Activated B cell treated with CpG ODN at 0.5 μM for 24 hours (primary cell): Measurements from ENCODE around the gene RPS6KA4. TPM values are rescaled to one million over a fixed set of nuclear protein-coding genes. Genes with fewer than 3 reads are reported as not detected.

Experiments used
- ATAC-seq: fragments of 200-7000 bp; cut with Tn5 transposase; one replicate; pipeline ENCODE4 v1.10.0; 2021; ENCODE audit warnings: low read depth, mild to moderate bottlenecking, moderate library complexity
- CTCF ChIA-PET: fragments of 350-600 bp; sonication (Branson Sonifier 250); formaldehyde crosslinking; loops from one replicate; lab custom pipeline; 2021; ENCODE audit warnings: antibody characterized with exemption; lab: Charles Lee
- POLR2A ChIA-PET: fragments of 350-600 bp; sonication (Branson Sonifier 250); formaldehyde crosslinking; loops from one replicate; lab custom pipeline; 2021; ENCODE audit warnings: antibody characterized with exemption; lab: Charles Lee
- DNase-seq: peaks from one replicate; pipeline ENCODE4 v3.0.0; 2022
- H3K27ac Mint-ChIP-seq: one replicate; pipeline ENCODE4 v1.8.0; 2020; ENCODE audit warnings: mixed read lengths
- H3K27me3 Mint-ChIP-seq: one replicate; pipeline ENCODE4 v1.8.0; 2021; ENCODE audit warnings: mixed read lengths
- H3K36me3 Mint-ChIP-seq: one replicate; pipeline ENCODE4 v1.8.0; 2021; ENCODE audit warnings: low read depth, mixed read lengths
- H3K4me1 Mint-ChIP-seq: one replicate; pipeline ENCODE4 v1.8.0; 2021; ENCODE audit warnings: mixed read lengths
- H3K4me3 Mint-ChIP-seq: one replicate; pipeline ENCODE4 v1.8.0; 2020; ENCODE audit warnings: mild to moderate bottlenecking, mixed read lengths
- H3K9me3 Mint-ChIP-seq: one replicate; pipeline ENCODE4 v1.8.0; 2020; ENCODE audit warnings: mixed read lengths
- intact Hi-C: fragments of 100-400 bp; cut with micrococcal nuclease; formaldehyde crosslinking; loops from one replicate; pipeline ENCODE4 v1.15.1; 2024
- total RNA-seq: library from RNA; stranded (reverse); gene quantifications from 2 replicates; pipeline ENCODE4 v1.2.3, GENCODE V29; 2022
- TF ChIP-seq, protein P1 (sequence below): fragments of 200-600 bp; IDR thresholded peaks from one replicate; pipeline ENCODE4 v1.8.0; 2022; ENCODE audit warnings: antibody characterized with exemption, mild to moderate bottlenecking

Gene RPS6KA4
- total RNA-seq, 1 donor from 2014 or later, result 22.6 TPM

- CTCF ChIA-PET, result no interaction called here
- ATAC-seq, result no peak
- Mint-ChIP-seq H3K4me1 (peaks cover 1% of the 10 kb centered on the region), H3K36me3 (no peaks in the 10 kb centered on the region), H3K27me3 (peaks cover 14% of the 10 kb centered on the region), H3K4me3 (no peak overlapping the region), H3K27ac (no peak overlapping the region), H3K9me3 (no peaks in the 10 kb centered on the region)
- DNase-seq, result no peak
- TF ChIP-seq, protein P1, sequence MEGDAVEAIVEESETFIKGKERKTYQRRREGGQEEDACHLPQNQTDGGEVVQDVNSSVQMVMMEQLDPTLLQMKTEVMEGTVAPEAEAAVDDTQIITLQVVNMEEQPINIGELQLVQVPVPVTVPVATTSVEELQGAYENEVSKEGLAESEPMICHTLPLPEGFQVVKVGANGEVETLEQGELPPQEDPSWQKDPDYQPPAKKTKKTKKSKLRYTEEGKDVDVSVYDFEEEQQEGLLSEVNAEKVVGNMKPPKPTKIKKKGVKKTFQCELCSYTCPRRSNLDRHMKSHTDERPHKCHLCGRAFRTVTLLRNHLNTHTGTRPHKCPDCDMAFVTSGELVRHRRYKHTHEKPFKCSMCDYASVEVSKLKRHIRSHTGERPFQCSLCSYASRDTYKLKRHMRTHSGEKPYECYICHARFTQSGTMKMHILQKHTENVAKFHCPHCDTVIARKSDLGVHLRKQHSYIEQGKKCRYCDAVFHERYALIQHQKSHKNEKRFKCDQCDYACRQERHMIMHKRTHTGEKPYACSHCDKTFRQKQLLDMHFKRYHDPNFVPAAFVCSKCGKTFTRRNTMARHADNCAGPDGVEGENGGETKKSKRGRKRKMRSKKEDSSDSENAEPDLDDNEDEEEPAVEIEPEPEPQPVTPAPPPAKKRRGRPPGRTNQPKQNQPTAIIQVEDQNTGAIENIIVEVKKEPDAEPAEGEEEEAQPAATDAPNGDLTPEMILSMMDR, result no peak
- POLR2A ChIA-PET, result no interaction called here
- intact Hi-C loops, result no loop called here
Measured at GRCh38 chr11:64400667-64401066, 41.7 kb downstream of the RPS6KA4 start.

GRCh38 chr11:64401775-64402174, 42.8 kb downstream of the RPS6KA4 start:
- Mint-ChIP-seq H3K27me3 (peaks cover 11% of the 10 kb centered on the region), H3K9me3 (no peaks in the 10 kb centered on the region), H3K27ac (no peak overlapping the region), H3K4me3 (no peak overlapping the region), H3K4me1 (no peaks in the 10 kb centered on the region), H3K36me3 (no peaks in the 10 kb centered on the region)
- CTCF ChIA-PET, result no interaction called here
- intact Hi-C loops, result no loop called here
- TF ChIP-seq, protein P1, result no peak
- POLR2A ChIA-PET, result no interaction called here
- no peak for DNase-seq
- no peak for ATAC-seq

- TF ChIP-seq, protein P1, result no peak
- no peaks in the 10 kb centered on the region for H3K9me3 Mint-ChIP-seq
- H3K36me3 Mint-ChIP-seq, result no peaks in the 10 kb centered on the region
- DNase-seq, result no peak
- POLR2A ChIA-PET, result no interaction called here
- no peak overlapping the region for H3K27ac Mint-ChIP-seq
- H3K4me1 Mint-ChIP-seq, result no peaks in the 10 kb centered on the region
- peaks cover 9% of the 10 kb centered on the region for H3K27me3 Mint-ChIP-seq
- no peak for ATAC-seq
- no peak overlapping the region for H3K4me3 Mint-ChIP-seq
- intact Hi-C loops, result no loop called here
- CTCF ChIA-PET, result no interaction called here
Measured at GRCh38 chr11:64403106-64403505, 44.1 kb downstream of the RPS6KA4 start.

DNA sequence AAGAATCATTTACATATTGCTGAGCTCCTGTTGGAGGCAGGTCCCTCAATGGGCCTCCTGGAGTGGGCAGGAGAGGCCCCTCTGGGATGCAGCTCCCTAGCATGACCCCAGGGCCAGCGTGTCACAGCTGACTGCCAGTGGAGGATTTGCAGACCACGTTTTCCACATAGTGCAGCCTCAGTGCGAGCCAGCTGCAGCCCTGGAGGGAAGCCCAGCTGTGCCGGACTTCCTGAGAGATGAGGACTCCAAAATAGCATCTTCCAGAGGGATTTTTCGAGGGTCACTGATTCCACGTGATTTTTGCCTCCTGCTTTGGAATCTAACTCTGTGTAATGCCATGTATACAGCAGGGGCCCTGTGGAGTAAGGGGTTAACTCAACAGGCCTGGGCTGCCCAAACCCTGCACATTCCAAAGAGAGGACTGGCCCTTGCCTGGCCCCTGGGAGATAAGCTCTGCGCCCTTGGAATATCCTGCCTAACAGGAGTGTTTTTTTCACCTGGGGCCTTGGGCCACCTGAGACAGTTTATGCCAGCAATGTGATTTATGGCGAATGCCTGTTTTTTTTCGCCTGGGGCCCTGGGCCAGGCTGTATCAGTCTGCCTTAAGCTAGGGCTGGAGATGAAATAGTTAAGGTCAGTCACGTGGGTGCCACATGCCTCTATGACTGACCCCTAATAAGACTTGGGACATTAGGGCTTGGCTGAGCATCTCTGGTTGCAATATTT, 47.4 kb downstream of the RPS6KA4 start:
- Mint-ChIP-seq H3K27me3 (peaks cover 15% of the 10 kb centered on the region), H3K4me3 (no peak overlapping the region), H3K27ac (no peak overlapping the region), H3K4me1 (no peaks in the 10 kb centered on the region), H3K9me3 (no peaks in the 10 kb centered on the region), H3K36me3 (no peaks in the 10 kb centered on the region)
- ChIA-PET CTCF (no interaction called here), POLR2A (no interaction called here)
- ATAC-seq (no peak), DNase-seq (no peak)
- intact Hi-C loops, result no loop called here
- TF ChIP-seq, protein P1, result no peak

GRCh38 chr11:64407221-64407620, 48.3 kb downstream of the RPS6KA4 start:
- Mint-ChIP-seq H3K9me3 (no peaks in the 10 kb centered on the region), H3K4me1 (no peaks in the 10 kb centered on the region), H3K4me3 (no peak overlapping the region), H3K27me3 (peaks cover 15% of the 10 kb centered on the region), H3K36me3 (no peaks in the 10 kb centered on the region), H3K27ac (no peak overlapping the region)
- DNase-seq (no peak), ATAC-seq (no peak)
- intact Hi-C loops, result no loop called here
- TF ChIP-seq, protein P1, result no peak
- CTCF ChIA-PET, result no interaction called here
- POLR2A ChIA-PET, result no interaction called here
